ENCODE measurements around the gene ADAP1.

DNA sequence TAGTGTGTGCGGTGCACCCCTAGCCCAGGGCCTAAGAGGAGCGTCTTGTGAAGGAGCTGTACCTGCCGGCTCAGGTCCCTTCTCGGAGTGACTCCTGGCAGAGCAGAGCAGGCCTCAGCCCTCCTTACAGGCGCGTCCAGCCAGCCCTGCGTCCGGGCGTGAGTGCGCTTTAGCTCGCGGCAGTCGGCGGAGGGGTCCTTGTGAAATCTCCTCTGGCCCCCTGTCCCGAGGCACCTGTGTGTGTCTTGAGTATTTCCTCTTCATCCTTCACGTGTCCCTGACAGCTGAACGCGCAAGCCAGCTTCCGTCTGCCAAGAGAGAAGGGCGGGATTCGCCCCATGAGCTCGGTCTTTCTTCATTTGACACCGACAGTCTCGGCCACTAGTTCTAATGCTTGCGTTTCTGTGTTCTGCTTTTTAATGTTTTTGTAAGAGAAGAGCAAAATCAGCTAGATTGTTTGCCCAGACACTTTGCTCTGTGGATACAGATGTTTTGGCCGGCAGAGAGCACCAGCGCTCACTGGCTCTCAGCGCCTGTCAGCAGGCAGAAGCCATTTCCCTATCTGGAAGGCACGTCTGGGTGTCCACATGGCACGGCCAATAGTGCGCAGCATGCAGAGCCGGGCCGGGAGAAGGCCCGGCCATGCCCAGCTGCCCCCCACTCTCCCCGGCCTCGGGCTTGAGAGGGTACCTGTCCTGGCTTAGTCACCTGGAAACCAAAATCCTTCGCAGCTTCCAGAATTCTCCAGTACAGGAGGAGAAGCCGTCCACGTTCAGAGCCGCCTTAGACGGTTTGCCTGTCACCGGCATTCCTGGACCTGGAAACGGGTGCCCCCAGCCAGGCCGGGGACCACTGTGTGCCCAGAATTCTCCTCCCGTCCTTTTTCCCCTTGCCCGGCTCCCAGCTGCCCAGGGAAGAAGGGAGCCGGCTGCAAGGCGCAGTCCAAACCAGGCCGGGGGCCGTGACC, 71.1 kb downstream of the ADAP1 start:
- TF ChIP-seq, protein P1, sequence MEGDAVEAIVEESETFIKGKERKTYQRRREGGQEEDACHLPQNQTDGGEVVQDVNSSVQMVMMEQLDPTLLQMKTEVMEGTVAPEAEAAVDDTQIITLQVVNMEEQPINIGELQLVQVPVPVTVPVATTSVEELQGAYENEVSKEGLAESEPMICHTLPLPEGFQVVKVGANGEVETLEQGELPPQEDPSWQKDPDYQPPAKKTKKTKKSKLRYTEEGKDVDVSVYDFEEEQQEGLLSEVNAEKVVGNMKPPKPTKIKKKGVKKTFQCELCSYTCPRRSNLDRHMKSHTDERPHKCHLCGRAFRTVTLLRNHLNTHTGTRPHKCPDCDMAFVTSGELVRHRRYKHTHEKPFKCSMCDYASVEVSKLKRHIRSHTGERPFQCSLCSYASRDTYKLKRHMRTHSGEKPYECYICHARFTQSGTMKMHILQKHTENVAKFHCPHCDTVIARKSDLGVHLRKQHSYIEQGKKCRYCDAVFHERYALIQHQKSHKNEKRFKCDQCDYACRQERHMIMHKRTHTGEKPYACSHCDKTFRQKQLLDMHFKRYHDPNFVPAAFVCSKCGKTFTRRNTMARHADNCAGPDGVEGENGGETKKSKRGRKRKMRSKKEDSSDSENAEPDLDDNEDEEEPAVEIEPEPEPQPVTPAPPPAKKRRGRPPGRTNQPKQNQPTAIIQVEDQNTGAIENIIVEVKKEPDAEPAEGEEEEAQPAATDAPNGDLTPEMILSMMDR (IDR thresholded peaks at IDR 0.05 in 2 of 3, conservative IDR thresholded peaks at IDR 0.05 in 1 of 3; ENCODE audit: borderline replicate concordance in 1 of 3, insufficient read depth in 1 of 3, low read depth in 2 of 3, low read length in 2 of 3): no peak
- TF ChIP-seq CBX3 (IDR thresholded peaks at IDR 0.05; ENCODE audit: low read depth): no peak
